Measurements from ENCODE around the gene KRT36. TPM values are rescaled to one million over a fixed set of nuclear protein-coding genes. Genes with fewer than 3 reads are reported as not detected.

The KRT36 gene
- polyA plus RNA-seq, 1 donor (not counting 4 experiments of a cell fraction or from before 2014, with no cell fraction given): not detected

DNA sequence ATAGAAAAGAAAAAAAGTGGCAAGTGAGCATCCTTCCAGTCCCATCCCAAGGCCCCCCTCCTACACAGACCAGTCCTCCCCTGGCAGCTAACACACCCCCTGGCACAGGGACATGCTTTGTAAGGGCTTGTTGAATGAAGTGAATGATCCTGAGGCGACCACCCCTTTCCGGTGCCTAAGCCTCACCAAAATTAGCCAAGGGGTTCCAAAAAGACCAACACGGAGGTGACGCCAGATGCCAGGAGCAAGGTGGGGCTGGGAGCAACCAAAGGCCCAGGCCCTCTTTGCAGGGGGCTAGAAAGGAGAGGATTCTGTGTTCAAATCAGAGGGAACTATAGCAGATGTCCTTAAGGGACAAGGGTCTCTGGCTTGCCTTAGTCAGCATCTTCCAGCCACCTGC is 14.3 kb downstream of the KRT36 start:
- DNase-seq (ENCODE audit: low read depth, low spot score) (no peak), FAIRE-seq (no peak)
- Histone ChIP-seq H4K20me1 (ENCODE audit: control insufficient read depth, extremely low read depth, insufficient read depth, low read length) (no peaks in the 10 kb centered on the region), H3K9ac (ENCODE audit: control insufficient read depth, extremely low read depth, insufficient read depth, low read length) (no peak overlapping the region), H2AFZ (ENCODE audit: control insufficient read depth, low read length) (no peak overlapping the region), H3K4me1 (ENCODE audit: control insufficient read depth, extremely low read depth, insufficient read depth, low read length) (no peaks in the 10 kb centered on the region), H3K4me2 (ENCODE audit: control insufficient read depth, extremely low read depth, insufficient read depth, low read depth, low read length) (no peak overlapping the region), H3K9me3 (ENCODE audit: control insufficient read depth, low read depth, low read length) (peaks cover 3% of the 10 kb centered on the region), H3K36me3 (ENCODE audit: control insufficient read depth in 2 of 2, extremely low read depth in 1 of 2, insufficient read depth in 2 of 2, low read length in 2 of 2) (no peaks in the 10 kb centered on the region), H3K27ac (ENCODE audit: control insufficient read depth, insufficient read depth, low read length) (no peak overlapping the region), H3K79me2 (ENCODE audit: control insufficient read depth, insufficient read depth, low read length) (no peaks in the 10 kb centered on the region), H3K9me1 (ENCODE audit: control insufficient read depth, extremely low read depth, insufficient read depth, low read length) (no peaks in the 10 kb centered on the region), H3K27me3 (ENCODE audit: control insufficient read depth, extremely low read depth, insufficient read depth, low read length) (no peaks in the 10 kb centered on the region), H3K4me3 (ENCODE audit: control insufficient read depth in 2 of 3, extremely low read depth in 1 of 3, insufficient read depth in 2 of 3, low read depth in 1 of 3, low read length in 3 of 3) (no peak overlapping the region)
- dilution Hi-C loops (cut with MboI; ENCODE audit: extremely low pct_ligation_motif_present, low sequenced_read_pairs): no loop called here
- TF ChIP-seq EZH2 (IDR thresholded peaks at IDR 0.05; ENCODE audit: low read length): no peak
- TF ChIP-seq, protein P1, sequence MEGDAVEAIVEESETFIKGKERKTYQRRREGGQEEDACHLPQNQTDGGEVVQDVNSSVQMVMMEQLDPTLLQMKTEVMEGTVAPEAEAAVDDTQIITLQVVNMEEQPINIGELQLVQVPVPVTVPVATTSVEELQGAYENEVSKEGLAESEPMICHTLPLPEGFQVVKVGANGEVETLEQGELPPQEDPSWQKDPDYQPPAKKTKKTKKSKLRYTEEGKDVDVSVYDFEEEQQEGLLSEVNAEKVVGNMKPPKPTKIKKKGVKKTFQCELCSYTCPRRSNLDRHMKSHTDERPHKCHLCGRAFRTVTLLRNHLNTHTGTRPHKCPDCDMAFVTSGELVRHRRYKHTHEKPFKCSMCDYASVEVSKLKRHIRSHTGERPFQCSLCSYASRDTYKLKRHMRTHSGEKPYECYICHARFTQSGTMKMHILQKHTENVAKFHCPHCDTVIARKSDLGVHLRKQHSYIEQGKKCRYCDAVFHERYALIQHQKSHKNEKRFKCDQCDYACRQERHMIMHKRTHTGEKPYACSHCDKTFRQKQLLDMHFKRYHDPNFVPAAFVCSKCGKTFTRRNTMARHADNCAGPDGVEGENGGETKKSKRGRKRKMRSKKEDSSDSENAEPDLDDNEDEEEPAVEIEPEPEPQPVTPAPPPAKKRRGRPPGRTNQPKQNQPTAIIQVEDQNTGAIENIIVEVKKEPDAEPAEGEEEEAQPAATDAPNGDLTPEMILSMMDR (optimal IDR thresholded peaks at IDR 0.05 in 1 of 3, IDR thresholded peaks at IDR 0.05 in 1 of 3, conservative IDR thresholded peaks at IDR 0.05 in 1 of 3; ENCODE audit: extremely low read depth in 1 of 3, insufficient read depth in 2 of 3, low read length in 3 of 3): no peak

DNA sequence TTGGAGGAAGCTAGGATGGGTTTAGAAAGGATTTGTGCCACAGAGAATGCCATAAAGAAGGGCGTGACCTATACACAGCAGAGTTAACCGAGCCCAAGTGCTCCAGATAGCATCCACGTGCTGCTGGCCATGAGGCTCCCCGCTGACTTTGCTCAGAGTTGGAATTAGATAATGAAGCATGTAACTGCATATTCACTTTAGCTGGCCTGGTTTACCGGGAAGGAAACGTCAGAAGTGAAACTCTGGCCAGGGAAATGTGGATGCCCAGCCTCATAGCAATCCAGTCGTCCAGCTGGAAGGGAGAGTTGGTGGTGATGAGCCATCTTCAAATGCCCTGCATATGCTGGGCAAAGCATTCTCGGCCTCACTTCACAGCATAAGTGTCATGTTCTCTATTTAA is 14.8 kb downstream of the KRT36 start:
- no peaks in the 10 kb centered on the region for H3K9me1 ChIP-seq (ENCODE audit: control insufficient read depth, extremely low read depth, insufficient read depth, low read length)
- no peak for FAIRE-seq
- dilution Hi-C loops (cut with MboI; ENCODE audit: extremely low pct_ligation_motif_present, low sequenced_read_pairs): no loop called here
- no peak for DNase-seq (ENCODE audit: low read depth, low spot score)
- H3K27me3 ChIP-seq (ENCODE audit: control insufficient read depth, extremely low read depth, insufficient read depth, low read length): no peaks in the 10 kb centered on the region
- H3K79me2 ChIP-seq (ENCODE audit: control insufficient read depth, insufficient read depth, low read length): no peaks in the 10 kb centered on the region
- H3K27ac ChIP-seq (ENCODE audit: control insufficient read depth, insufficient read depth, low read length): no peak overlapping the region
- no peaks in the 10 kb centered on the region for H3K4me1 ChIP-seq (ENCODE audit: control insufficient read depth, extremely low read depth, insufficient read depth, low read length)
- no peak overlapping the region for H3K9ac ChIP-seq (ENCODE audit: control insufficient read depth, extremely low read depth, insufficient read depth, low read length)
- no peak overlapping the region for H2AFZ ChIP-seq (ENCODE audit: control insufficient read depth, low read length)
- H3K9me3 ChIP-seq (ENCODE audit: control insufficient read depth, low read depth, low read length): peaks cover 3% of the 10 kb centered on the region
- H3K4me3 ChIP-seq (ENCODE audit: control insufficient read depth in 2 of 3, extremely low read depth in 1 of 3, insufficient read depth in 2 of 3, low read depth in 1 of 3, low read length in 3 of 3): no peak overlapping the region
- no peaks in the 10 kb centered on the region for H4K20me1 ChIP-seq (ENCODE audit: control insufficient read depth, extremely low read depth, insufficient read depth, low read length)
- no peak overlapping the region for H3K4me2 ChIP-seq (ENCODE audit: control insufficient read depth, extremely low read depth, insufficient read depth, low read depth, low read length)
- H3K36me3 ChIP-seq (ENCODE audit: control insufficient read depth in 2 of 2, extremely low read depth in 1 of 2, insufficient read depth in 2 of 2, low read length in 2 of 2): no peaks in the 10 kb centered on the region
- TF ChIP-seq, protein P1 (optimal IDR thresholded peaks at IDR 0.05 in 1 of 3, IDR thresholded peaks at IDR 0.05 in 1 of 3, conservative IDR thresholded peaks at IDR 0.05 in 1 of 3; ENCODE audit: extremely low read depth in 1 of 3, insufficient read depth in 2 of 3, low read length in 3 of 3): no peak
- no peak for TF ChIP-seq EZH2 (IDR thresholded peaks at IDR 0.05; ENCODE audit: low read length)
